Cerebellar nuclear complex (tissue), 1 donor: ENCODE measurements around the gene OLFM4.

ENCODE experiments used
- DNase-seq, 2 experiments: peaks; one replicate each; lab custom pipeline; 2025; lab: John Stamatoyannopoulos, UW

The OLFM4 gene

GRCh38 chr13:53068585-53069520, 40.2 kb downstream of the OLFM4 start:
- DNase-seq: no peak

GRCh38 chr13:53069800-53070199, 41.2 kb downstream of the OLFM4 start:
- DNase-seq: no peak

GRCh38 chr13:53073711-53074110, 45.1 kb downstream of the OLFM4 start:
- DNase-seq: no peak

- DNase-seq: no peak
Observed at GRCh38 chr13:53074114-53074513, 45.5 kb downstream of the OLFM4 start.

GRCh38 chr13:53075356-53076041, 46.9 kb downstream of the OLFM4 start:
- no peak for DNase-seq

DNA sequence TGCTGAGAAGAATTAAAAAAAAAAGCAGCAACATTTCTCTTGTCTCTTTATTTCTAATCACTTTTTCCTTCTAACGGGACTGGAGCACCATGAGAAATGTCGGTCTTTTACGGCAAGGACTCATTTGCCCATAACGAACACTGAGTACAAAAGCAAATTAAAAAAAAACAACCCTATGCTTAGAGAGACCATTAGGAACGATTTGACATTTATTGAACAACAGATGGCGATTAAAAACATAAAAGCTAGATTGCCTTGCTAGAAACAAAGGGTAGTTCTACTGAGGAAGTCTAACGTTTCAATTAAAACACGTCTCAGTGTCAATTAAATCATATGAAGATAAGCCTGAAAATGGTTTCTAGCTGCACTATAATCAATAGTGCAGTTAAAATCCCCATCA, 51.1 kb downstream of the OLFM4 start:
- DNase-seq: no peak

GRCh38 chr13:53088871-53089270, 60.3 kb downstream of the OLFM4 start:
- no peak for DNase-seq

- DNase-seq: no peak
Observed at GRCh38 chr13:53089951-53090350, 61.3 kb downstream of the OLFM4 start.

- no peak for DNase-seq
Observed at GRCh38 chr13:53090461-53090860, 61.8 kb downstream of the OLFM4 start.

- no peak for DNase-seq
Observed at GRCh38 chr13:53092931-53093330, 64.3 kb downstream of the OLFM4 start.

GRCh38 chr13:53098455-53098854, 69.8 kb downstream of the OLFM4 start:
- DNase-seq: no peak

DNA sequence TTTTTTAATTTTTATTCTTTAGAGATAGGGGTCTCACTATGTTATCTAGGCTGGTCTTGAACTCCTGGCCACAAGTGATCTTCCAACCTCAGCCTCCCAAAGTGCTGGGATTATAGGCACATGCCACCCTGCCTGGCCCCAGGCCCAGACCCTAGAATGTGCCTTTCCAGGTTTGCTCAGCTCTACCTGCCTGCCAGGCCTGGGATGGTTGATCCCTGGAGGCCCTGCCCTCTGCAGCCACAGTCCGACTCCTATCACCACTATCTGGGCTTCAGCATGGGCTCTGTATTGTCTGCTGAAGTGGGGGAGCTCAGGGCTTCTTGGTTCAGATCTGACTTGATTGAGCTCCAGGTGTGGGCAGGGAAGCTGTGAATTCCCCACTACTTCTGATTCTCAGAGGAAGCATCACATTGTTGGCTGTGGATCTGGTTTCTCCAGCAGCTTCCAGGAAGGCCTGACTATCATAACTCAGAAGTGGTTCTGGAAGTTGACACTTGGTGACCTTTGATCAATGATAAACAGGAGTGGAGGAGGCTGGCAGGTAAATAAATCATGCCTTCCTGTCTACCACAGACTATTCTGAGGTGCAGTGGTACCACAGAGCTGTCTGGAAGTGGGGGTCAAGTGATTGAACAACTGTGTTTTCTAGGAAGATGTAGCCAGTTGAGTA, 71.9 kb downstream of the OLFM4 start:
- DNase-seq: no peak
